Breast epithelium (tissue), 3 donors: ENCODE measurements around the gene BCAS3.

Experiments used
- CTCF ChIP-seq, 3 donors: fragments of 450-650 bp; IDR thresholded peaks; one replicate each; pipeline ENCODE4 v1.5.1; 2016 to 2017; ENCODE audit warnings: antibody characterized with exemption in 3 of 3, mild to moderate bottlenecking in 3 of 3, moderate library complexity in 3 of 3
- POLR2AphosphoS5 ChIP-seq, 3 donors: sonication (generic); formaldehyde crosslinking; IDR thresholded peaks; one replicate each; pipeline ENCODE4 v1.6.1; 2017; ENCODE audit warnings: antibody characterized with exemption in 3 of 3

DNA sequence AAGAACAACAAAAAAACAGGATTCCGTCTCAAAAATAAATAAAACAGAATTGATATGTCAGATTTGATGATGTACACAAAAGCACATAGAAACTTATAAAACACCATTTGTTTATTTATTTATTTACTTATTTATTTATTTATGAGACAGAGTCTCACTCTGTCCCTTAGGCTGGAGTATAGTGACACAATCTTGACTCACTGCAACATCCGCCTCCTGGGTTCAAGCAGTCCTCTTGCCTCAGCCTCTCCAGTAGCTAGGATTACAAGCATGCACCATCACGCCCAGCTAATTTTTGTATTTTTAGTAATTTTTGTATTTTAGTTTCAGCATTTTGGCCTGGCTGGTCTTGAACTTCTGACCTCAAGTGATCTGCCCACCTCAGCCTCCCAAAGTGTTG lies 21.4 kb downstream of the BCAS3 start:
- no peak for TF ChIP-seq CTCF (IDR thresholded peaks at IDR 0.05)
- no peak for TF ChIP-seq POLR2AphosphoS5 (IDR thresholded peaks at IDR 0.05)
